MM.1S (cell line): ENCODE results near the gene CIB4.

Experiments used
- DNase-seq: peaks from one replicate; pipeline ENCODE4 v3.0.0-alpha.2; 2015
- H2AFZ ChIP-seq: fragments of 300-600 bp; sonication (generic); 2 replicates; pipeline ENCODE4 v1.6.0; 2016; ENCODE audit warnings: antibody characterized with exemption, low read length
- H3F3A ChIP-seq: fragments of 300-600 bp; sonication (generic); 2 replicates; pipeline ENCODE4 v1.6.1; 2016; ENCODE audit warnings: mild to moderate bottlenecking, antibody characterized with exemption, low read length, moderate library complexity, mixed read lengths; ENCODE audit not compliant: insufficient read depth
- H3K27ac ChIP-seq: fragments of 300-600 bp; sonication (generic); 2 replicates; pipeline ENCODE4 v1.5.1; 2016; ENCODE audit warnings: mild to moderate bottlenecking, low read length
- H3K27me3 ChIP-seq: fragments of 300-600 bp; sonication (generic); replicated peaks from 2 replicates; pipeline ENCODE4 v1.6.0; 2016; ENCODE audit warnings: low read length; ENCODE audit not compliant: insufficient read depth
- H3K36me3 ChIP-seq: fragments of 300-600 bp; sonication (generic); replicated peaks from 2 replicates; pipeline ENCODE4 v1.6.1; 2016; ENCODE audit warnings: mild to moderate bottlenecking, low read length, mixed read lengths; ENCODE audit not compliant: insufficient read depth
- H3K4me1 ChIP-seq: fragments of 300-600 bp; sonication (generic); 2 replicates; pipeline ENCODE4 v1.6.1; 2016; ENCODE audit warnings: low read length, mixed read lengths
- H3K4me2 ChIP-seq: fragments of 300-600 bp; sonication (generic); 2 replicates; pipeline ENCODE4 v1.6.0; 2016; ENCODE audit warnings: low read depth, low read length
- H3K4me3 ChIP-seq: fragments of 300-600 bp; sonication (generic); 2 replicates; pipeline ENCODE4 v1.5.1; 2016; ENCODE audit warnings: low read length, mixed read lengths
- H3K79me2 ChIP-seq: fragments of 300-600 bp; sonication (generic); 2 replicates; pipeline ENCODE4 v1.6.1; 2016; ENCODE audit warnings: mixed run types, low read length, mixed read lengths
- H3K9ac ChIP-seq: fragments of 300-600 bp; sonication (generic); 2 replicates; pipeline ENCODE4 v1.6.1; 2016; ENCODE audit warnings: low read length, mixed read lengths
- H3K9me2 ChIP-seq: fragments of 300-600 bp; sonication (generic); replicated peaks from 2 replicates; pipeline ENCODE4 v1.6.1; 2016; ENCODE audit warnings: mild to moderate bottlenecking, low read length, mixed read lengths; ENCODE audit not compliant: insufficient read depth
- H3K9me3 ChIP-seq: fragments of 300-600 bp; sonication (generic); replicated peaks from 2 replicates; pipeline ENCODE4 v1.6.1; 2016; ENCODE audit warnings: mild to moderate bottlenecking, low read length, mixed read lengths; ENCODE audit not compliant: insufficient read depth
- H4K20me1 ChIP-seq: fragments of 300-600 bp; sonication (generic); 2 replicates; pipeline ENCODE4 v1.6.1; 2016; ENCODE audit warnings: mild to moderate bottlenecking, low read length, moderate library complexity, mixed read lengths; ENCODE audit not compliant: insufficient read depth
- EZH2 ChIP-seq: fragments of 300-600 bp; sonication (generic); optimal IDR thresholded peaks from 2 replicates; pipeline ENCODE3; 2017; ENCODE audit warnings: low read depth, mild to moderate bottlenecking, antibody characterized with exemption, low read length, mixed read lengths
- EZH2phosphoT487 ChIP-seq: fragments of 300-600 bp; sonication (generic); IDR thresholded peaks from 2 replicates; pipeline ENCODE4 v1.6.1; 2018; ENCODE audit warnings: antibody characterized with exemption, low read length
- TF ChIP-seq, protein P1 (sequence below): fragments of 300-600 bp; sonication (generic); IDR thresholded peaks from 2 replicates; pipeline ENCODE4 v1.5.1; 2016; ENCODE audit warnings: antibody characterized with exemption, low read length, mixed read lengths

Gene CIB4

DNA sequence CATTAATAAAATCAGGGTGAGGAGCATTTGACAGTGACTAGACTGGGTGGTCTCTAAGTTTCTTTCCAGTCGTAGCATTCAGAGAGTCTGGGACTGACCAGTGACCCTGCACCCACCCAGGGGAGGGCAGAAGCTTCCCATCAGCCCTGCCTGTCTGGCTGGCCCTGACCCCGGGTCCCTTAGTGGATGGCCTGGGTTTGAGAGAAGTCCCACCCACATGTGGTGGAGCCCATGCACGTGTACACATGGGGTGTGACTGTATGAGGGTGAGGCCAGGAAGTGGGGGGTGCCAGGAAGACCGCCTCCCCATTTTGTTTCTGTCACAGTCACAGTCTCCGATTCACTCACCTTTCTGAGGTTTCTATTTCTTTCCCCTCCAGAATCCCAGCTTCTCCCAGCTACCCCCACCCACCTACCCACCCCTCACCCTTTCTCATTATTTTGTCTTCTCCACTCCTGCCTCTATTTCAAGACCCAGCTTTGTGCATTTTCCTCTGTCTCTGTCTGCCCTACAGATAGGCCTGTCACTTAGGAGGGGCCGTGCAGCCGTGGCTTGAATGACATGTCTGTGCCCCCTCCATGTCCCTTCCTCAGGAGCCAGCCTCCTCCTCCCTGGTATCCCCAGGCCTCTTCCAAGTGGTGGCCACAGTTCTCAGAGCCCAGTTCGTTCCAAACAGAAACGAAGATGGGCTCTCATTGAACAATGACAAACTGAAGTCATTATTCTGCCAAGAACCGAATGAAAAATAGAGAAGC, 13.6 kb downstream of the CIB4 start:
- Histone ChIP-seq H3K4me3 (no peak overlapping the region), H4K20me1 (no peaks in the 10 kb centered on the region; the same call in 1 of the 2 replicates), H3K4me1 (no peaks in the 10 kb centered on the region), H3K9me3 (no peaks in the 10 kb centered on the region), H2AFZ (no peak overlapping the region), H3K27me3 (peaks cover 67% of the 10 kb centered on the region), H3K36me3 (no peaks in the 10 kb centered on the region), H3K79me2 (no peaks in the 10 kb centered on the region), H3K9ac (no peak overlapping the region), H3K4me2 (no peak overlapping the region), H3K9me2 (no peaks in the 10 kb centered on the region), H3K27ac (no peak overlapping the region), H3F3A (no peaks in the 10 kb centered on the region)
- no peak for DNase-seq
- TF ChIP-seq, protein P1, sequence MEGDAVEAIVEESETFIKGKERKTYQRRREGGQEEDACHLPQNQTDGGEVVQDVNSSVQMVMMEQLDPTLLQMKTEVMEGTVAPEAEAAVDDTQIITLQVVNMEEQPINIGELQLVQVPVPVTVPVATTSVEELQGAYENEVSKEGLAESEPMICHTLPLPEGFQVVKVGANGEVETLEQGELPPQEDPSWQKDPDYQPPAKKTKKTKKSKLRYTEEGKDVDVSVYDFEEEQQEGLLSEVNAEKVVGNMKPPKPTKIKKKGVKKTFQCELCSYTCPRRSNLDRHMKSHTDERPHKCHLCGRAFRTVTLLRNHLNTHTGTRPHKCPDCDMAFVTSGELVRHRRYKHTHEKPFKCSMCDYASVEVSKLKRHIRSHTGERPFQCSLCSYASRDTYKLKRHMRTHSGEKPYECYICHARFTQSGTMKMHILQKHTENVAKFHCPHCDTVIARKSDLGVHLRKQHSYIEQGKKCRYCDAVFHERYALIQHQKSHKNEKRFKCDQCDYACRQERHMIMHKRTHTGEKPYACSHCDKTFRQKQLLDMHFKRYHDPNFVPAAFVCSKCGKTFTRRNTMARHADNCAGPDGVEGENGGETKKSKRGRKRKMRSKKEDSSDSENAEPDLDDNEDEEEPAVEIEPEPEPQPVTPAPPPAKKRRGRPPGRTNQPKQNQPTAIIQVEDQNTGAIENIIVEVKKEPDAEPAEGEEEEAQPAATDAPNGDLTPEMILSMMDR: no peak
- no peak for TF ChIP-seq EZH2
- no peak for TF ChIP-seq EZH2phosphoT487

DNA sequence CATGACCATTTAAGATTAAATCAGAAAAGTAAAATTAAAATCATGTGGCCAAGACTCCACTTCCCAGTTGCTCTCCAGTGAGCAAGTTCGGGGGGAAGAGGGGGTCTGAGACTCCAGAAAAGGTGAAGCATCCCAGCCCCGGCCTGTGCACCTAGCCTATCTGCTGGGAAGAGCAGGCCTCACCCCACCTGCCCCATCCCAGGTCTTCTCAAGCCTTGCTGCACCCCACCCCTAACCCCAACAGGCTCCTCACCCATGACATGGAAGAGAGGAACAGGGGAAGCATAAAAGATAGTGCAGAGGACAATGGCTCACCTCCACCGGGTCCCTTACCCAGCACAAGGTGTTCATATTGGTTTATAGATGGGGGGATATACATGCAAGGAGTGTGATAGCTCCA, 14.6 kb downstream of the CIB4 start:
- no peaks in the 10 kb centered on the region for H3K79me2 ChIP-seq
- H3K36me3 ChIP-seq: no peaks in the 10 kb centered on the region
- H3K27me3 ChIP-seq: peaks cover 60% of the 10 kb centered on the region
- no peak overlapping the region for H2AFZ ChIP-seq
- no peaks in the 10 kb centered on the region for H3F3A ChIP-seq
- no peaks in the 10 kb centered on the region; the same call in 1 of the 2 replicates for H4K20me1 ChIP-seq
- H3K9me2 ChIP-seq: no peaks in the 10 kb centered on the region
- no peak for DNase-seq
- no peak overlapping the region for H3K27ac ChIP-seq
- TF ChIP-seq EZH2phosphoT487: no peak
- TF ChIP-seq EZH2: no peak
- TF ChIP-seq, protein P1: no peak
- H3K4me3 ChIP-seq: no peak overlapping the region
- no peaks in the 10 kb centered on the region for H3K9me3 ChIP-seq
- H3K4me2 ChIP-seq: no peak overlapping the region
- H3K4me1 ChIP-seq: no peaks in the 10 kb centered on the region
- no peak overlapping the region for H3K9ac ChIP-seq

DNA sequence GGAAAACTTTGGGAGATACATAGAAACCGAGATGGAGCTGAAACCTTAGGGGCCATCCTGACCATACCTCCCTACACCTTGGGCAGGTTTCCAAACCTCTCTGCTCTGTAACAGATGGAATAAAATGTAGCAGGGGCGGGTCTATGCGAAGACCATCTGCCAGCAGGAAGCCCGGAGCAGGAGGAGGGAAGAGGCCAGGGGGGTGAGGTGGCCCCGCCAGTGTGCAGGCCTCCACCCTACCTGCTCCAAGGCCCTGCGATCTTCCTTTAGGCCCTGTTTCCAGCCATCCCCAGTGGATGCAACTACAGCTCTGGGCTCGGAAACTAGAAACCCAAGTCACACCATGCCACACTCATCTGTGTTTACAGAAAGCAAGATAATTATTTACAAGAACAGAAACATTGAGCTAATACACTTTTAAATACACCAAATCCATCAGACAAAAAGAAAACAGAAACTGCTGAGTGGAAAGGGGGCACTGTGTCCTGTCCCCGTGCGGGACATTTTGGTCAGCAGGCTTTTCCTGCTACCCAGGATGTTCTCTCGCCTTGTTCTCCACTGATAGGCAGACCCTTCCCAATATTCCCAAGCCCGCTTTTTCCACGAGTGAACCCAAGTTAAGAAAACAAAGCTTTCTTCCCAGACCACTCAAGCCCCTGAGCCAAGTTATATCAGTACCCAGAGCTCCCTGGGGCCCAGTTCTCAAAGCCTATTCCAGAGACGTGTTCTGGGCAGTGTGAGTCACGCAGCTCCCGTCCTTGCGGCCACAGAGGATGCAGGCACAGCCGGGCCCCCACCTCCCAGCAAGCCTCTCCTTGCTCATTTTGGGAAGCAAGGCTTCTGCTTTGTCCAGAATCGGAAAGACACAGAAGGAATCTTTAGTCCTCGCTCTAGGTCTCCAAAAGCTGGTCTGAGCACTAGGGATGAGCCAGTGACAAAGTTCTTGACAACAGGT, 17.3 kb downstream of the CIB4 start:
- H3K36me3 ChIP-seq: no peaks in the 10 kb centered on the region
- H3K4me2 ChIP-seq: no peak overlapping the region
- peaks cover 60% of the 10 kb centered on the region for H3K27me3 ChIP-seq
- H3K9me2 ChIP-seq: no peaks in the 10 kb centered on the region
- H3F3A ChIP-seq: no peaks in the 10 kb centered on the region
- no peaks in the 10 kb centered on the region for H3K79me2 ChIP-seq
- TF ChIP-seq EZH2phosphoT487 (no peak), EZH2 (no peak)
- TF ChIP-seq, protein P1: no peak
- H3K4me3 ChIP-seq: no peak overlapping the region
- no peak overlapping the region for H3K27ac ChIP-seq
- H4K20me1 ChIP-seq: no peaks in the 10 kb centered on the region
- no peaks in the 10 kb centered on the region for H3K4me1 ChIP-seq
- no peak overlapping the region for H3K9ac ChIP-seq
- DNase-seq: no peak
- H2AFZ ChIP-seq: no peak overlapping the region
- no peaks in the 10 kb centered on the region for H3K9me3 ChIP-seq
